Spleen (tissue), 10 donors: ENCODE results near the gene TLR2. TPM values are rescaled to one million over a fixed set of nuclear protein-coding genes. Genes with fewer than 3 reads are reported as not detected.

Experiments used
- polyA plus RNA-seq, 3 donors: library from polyadenylated mRNA; stranded (reverse); fragments of 200-250 nt; gene quantifications; one replicate each; pipeline ENCODE4 v1.2.1, GENCODE V29; 2013
- total RNA-seq, 7 donors: library from RNA; depleted of rRNA in 3 of 7; stranded (reverse); fragments of >200 nt in 3 of 7; fragmentation: NEBNext Ultra II Directional in 4 of 7; extraction: Animal tissue kit (Norgen Biotek cat#: 25700) in 4 of 7; gene quantifications; one replicate each; pipeline versions ENCODE4 v1.1.0 to v1.2.1, GENCODE V29; 2016 to 2021
- donor health status: healthy with polysubstance abuse.
- donor health status: DM: no; HTN: no; CAD: no; lungs with moderate emphysema.
- donor health status: DM: no; HTN: no; CAD: no.
- donor health status: Bipolar disorder and iron deficiency.
- donor health status: healthy.
- donor health status: DM: no; HTN: no; CAD: no.
- donor health status: DM: yes; HTN: yes; CAD: no.

The TLR2 gene
- total and polyA plus RNA-seq, 10 donors, result 4.8 to 167 (median 71.1) TPM

Other genes with a start within 250 kb of the TLR2 start
- 100 to 1,000 TPM in 1 of 7 donors, 10 to 100 TPM in 6; 73.5 to 105 (median 83.1) TPM for gene TMEM131L, start 217.9 kb upstream of the TLR2 start, total RNA-seq
- 10 to 100 TPM; 20.9 to 23.1 (median 21.5) TPM for gene TMEM131L, start 217.9 kb upstream of the TLR2 start, polyA plus RNA-seq
- 1 to 10 TPM in 2 of 7 donors, under 1 TPM in 4, not detected in 1; 0.32 to 1.9 (median 0.51) TPM for gene RNF175, start 75.7 kb downstream of the TLR2 start, total RNA-seq
- gene RNF175, start 75.7 kb downstream of the TLR2 start, polyA plus RNA-seq, result under 1 TPM; 0.26 to 0.48 (median 0.28) TPM
- gene SFRP2, start 104.8 kb downstream of the TLR2 start, total RNA-seq, result under 1 TPM in 5 of 7 donors, not detected in 2; 0.23 to 0.94 (median 0.41) TPM
- under 1 TPM; 0.33 to 0.86 (median 0.44) TPM for gene SFRP2, start 104.8 kb downstream of the TLR2 start, polyA plus RNA-seq